ENCODE measurements around the gene UGGT1. TPM values are rescaled to one million over a fixed set of nuclear protein-coding genes. Genes with fewer than 3 reads are reported as not detected.

The UGGT1 gene, protein sequence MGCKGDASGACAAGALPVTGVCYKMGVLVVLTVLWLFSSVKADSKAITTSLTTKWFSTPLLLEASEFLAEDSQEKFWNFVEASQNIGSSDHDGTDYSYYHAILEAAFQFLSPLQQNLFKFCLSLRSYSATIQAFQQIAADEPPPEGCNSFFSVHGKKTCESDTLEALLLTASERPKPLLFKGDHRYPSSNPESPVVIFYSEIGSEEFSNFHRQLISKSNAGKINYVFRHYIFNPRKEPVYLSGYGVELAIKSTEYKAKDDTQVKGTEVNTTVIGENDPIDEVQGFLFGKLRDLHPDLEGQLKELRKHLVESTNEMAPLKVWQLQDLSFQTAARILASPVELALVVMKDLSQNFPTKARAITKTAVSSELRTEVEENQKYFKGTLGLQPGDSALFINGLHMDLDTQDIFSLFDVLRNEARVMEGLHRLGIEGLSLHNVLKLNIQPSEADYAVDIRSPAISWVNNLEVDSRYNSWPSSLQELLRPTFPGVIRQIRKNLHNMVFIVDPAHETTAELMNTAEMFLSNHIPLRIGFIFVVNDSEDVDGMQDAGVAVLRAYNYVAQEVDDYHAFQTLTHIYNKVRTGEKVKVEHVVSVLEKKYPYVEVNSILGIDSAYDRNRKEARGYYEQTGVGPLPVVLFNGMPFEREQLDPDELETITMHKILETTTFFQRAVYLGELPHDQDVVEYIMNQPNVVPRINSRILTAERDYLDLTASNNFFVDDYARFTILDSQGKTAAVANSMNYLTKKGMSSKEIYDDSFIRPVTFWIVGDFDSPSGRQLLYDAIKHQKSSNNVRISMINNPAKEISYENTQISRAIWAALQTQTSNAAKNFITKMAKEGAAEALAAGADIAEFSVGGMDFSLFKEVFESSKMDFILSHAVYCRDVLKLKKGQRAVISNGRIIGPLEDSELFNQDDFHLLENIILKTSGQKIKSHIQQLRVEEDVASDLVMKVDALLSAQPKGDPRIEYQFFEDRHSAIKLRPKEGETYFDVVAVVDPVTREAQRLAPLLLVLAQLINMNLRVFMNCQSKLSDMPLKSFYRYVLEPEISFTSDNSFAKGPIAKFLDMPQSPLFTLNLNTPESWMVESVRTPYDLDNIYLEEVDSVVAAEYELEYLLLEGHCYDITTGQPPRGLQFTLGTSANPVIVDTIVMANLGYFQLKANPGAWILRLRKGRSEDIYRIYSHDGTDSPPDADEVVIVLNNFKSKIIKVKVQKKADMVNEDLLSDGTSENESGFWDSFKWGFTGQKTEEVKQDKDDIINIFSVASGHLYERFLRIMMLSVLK (N-terminal part only)
- 92.8 and 112 TPM in 2 replicates for total RNA-seq

DNA sequence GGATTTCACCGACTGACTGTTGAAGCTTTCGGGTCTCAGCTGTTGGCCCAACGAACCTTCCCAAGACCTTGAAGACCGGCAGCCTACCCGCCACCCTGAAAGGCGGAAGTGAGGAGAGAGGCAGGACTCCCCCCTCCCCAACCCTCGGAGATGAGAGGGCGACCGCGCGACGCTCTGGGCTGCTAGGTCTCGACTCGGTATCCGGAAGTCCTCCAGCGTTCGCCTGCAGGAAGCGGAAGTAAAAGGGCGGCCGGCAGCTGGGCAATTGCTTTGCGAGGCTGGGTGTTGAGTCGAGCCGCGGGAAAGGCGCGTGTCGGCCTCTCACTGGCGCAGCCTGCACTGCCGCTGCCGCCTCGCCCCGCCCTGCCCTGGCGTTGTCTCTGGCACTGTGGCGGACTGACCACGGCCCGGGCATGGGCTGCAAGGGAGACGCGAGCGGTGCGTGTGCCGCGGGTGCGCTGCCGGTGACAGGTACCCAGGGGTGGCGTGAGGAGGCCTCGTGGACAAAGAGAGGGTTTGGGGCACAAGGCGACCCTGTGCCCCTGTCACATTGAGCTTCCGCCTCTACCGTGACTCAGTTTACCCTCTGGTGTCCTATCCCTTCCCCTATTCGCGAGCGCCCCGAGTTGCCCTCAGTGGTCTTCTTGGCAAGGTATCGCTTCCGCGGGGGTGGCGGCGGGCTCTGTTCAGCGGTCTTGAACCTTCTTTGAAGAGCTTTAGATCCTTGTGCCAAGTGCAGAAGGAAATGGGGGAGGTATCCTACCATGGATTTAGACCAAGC lies at the start of gene UGGT1:
Gene UGGT1 (plus strand): TSS at position 256 of the 781 bp plus-strand sequence. CDS start 158 bp downstream, at position 414.

Other genes starting within 250 kb of the UGGT1 start
- 18.6 and 46.6 TPM in 2 replicates for gene POLR2D, start 233.0 kb upstream of the UGGT1 start, total RNA-seq
- 17.2 and 17.3 TPM in 2 replicates for gene AMMECR1L, start 205.2 kb upstream of the UGGT1 start, total RNA-seq
- gene SAP130, start 63.1 kb upstream of the UGGT1 start, total RNA-seq, result 2.1 and 2.8 TPM in 2 replicates
- 10.7 and 12.8 TPM in 2 replicates for gene HS6ST1, start 227.7 kb downstream of the UGGT1 start, total RNA-seq

All from regular cardiac myocyte (primary cell).